IMR-90 (cell line): ENCODE results near the gene PROSER2. TPM values are rescaled to one million over a fixed set of nuclear protein-coding genes. Genes with fewer than 3 reads are reported as not detected.
"Not testable (repeated sequence)": the region's sequence is repeated elsewhere in the genome, so short reads cannot be mapped to it uniquely, and the experiment has no call there.

Experiments used
- ATAC-seq: fragments of 200-7000 bp; cut with Tn5 transposase; 2 replicates; pipeline ENCODE4 v1.9.1; 2020; ENCODE audit warnings: low read depth, mild to moderate bottlenecking, moderate library complexity
- BruUV-seq: library from RNA; stranded (reverse); fragments of 400-500 nt; replicated peaks from 2 replicates; lab custom pipeline; 2021; lab: Mats Ljungman, UMichigan
- CTCF ChIA-PET: fragments of 300-600 bp; formaldehyde crosslinking; extraction: SDS; loops from one replicate; lab custom pipeline; 2021; ENCODE audit warnings: antibody characterized with exemption; lab: Yijun Ruan, JAX
- POLR2A ChIA-PET: fragments of 300-600 bp; sonication (Branson Sonifier 250); formaldehyde crosslinking; loops from one replicate; lab custom pipeline; 2022; ENCODE audit warnings: antibody characterized with exemption; ENCODE audit not compliant: unreplicated experiment; lab: Charles Lee
- DNase-seq: peaks from one replicate; pipeline ENCODE4 v3.0.0; 2013
- H2AFZ ChIP-seq: replicated peaks from 2 replicates; pipeline ENCODE3; 2013; ENCODE audit warnings: low read length, mild to moderate bottlenecking; ENCODE audit not compliant: poor library complexity
- H2AK5ac ChIP-seq: 2 replicates; pipeline ENCODE4 v1.6.1; 2013; ENCODE audit warnings: low read depth, low read length, inconsistent platforms
- H2AK9ac ChIP-seq: replicated peaks from 2 replicates; pipeline ENCODE3; 2013; ENCODE audit warnings: mild to moderate bottlenecking, low read depth, low read length, moderate library complexity; ENCODE audit not compliant: poor library complexity
- H2BK120ac ChIP-seq: 2 replicates; pipeline ENCODE4 v1.6.1; 2013; ENCODE audit warnings: low read depth, low read length, inconsistent platforms
- H2BK15ac ChIP-seq: 3 replicates; pipeline ENCODE4 v1.6.1; 2013; ENCODE audit warnings: low read depth, low read length, inconsistent platforms
- H2BK20ac ChIP-seq: 2 replicates; pipeline ENCODE4 v1.6.1; 2013; ENCODE audit warnings: low read depth, mild to moderate bottlenecking, inconsistent platforms, low read length, moderate library complexity
- H2BK5ac ChIP-seq: 2 replicates; pipeline ENCODE4 v1.6.1; 2013; ENCODE audit warnings: mild to moderate bottlenecking, low read depth, low read length, inconsistent platforms; ENCODE audit not compliant: poor library complexity, severe bottlenecking
- H3K14ac ChIP-seq: replicated peaks from 2 replicates; pipeline ENCODE4 v1.6.1; 2013; ENCODE audit warnings: low read depth, low read length, inconsistent platforms
- H3K18ac ChIP-seq: 2 replicates; pipeline ENCODE4 v1.6.1; 2013; ENCODE audit warnings: low read depth, low read length, control low read depth
- H3K23ac ChIP-seq: 2 replicates; pipeline ENCODE4 v1.6.1; 2013; ENCODE audit warnings: low read depth, low read length, inconsistent platforms
- H3K27ac ChIP-seq: 2 replicates; pipeline ENCODE4 v1.5.1; 2013; ENCODE audit warnings: mild to moderate bottlenecking, control low read depth, low read length; ENCODE audit not compliant: insufficient read depth
- H3K27me3 ChIP-seq: 2 replicates; pipeline ENCODE4 v1.6.1; 2013; ENCODE audit warnings: low read length; ENCODE audit not compliant: control insufficient read depth, insufficient read depth
- H3K36me3 ChIP-seq: 2 replicates; pipeline ENCODE4 v1.6.1; 2013; ENCODE audit warnings: low read length, mixed read lengths; ENCODE audit not compliant: control insufficient read depth, insufficient read depth
- H3K4ac ChIP-seq: 2 replicates; pipeline ENCODE4 v1.6.1; 2013; ENCODE audit warnings: low read depth, low read length, inconsistent platforms
- H3K4me1 ChIP-seq: 2 replicates; pipeline ENCODE4 v1.6.1; 2013; ENCODE audit warnings: low read length, mixed read lengths; ENCODE audit not compliant: control insufficient read depth, insufficient read depth
- H3K4me2 ChIP-seq: 2 replicates; pipeline ENCODE4 v1.6.1; 2013; ENCODE audit warnings: low read depth, mild to moderate bottlenecking, control low read depth, low read length, moderate library complexity
- H3K4me3 ChIP-seq: 2 replicates; pipeline ENCODE4 v1.5.1; 2013; ENCODE audit warnings: low read depth, mild to moderate bottlenecking, control low read depth, low read length, moderate library complexity; ENCODE audit not compliant: insufficient read depth
- H3K56ac ChIP-seq: 2 replicates; pipeline ENCODE4 v1.6.1; 2013; ENCODE audit warnings: low read length, inconsistent platforms; ENCODE audit not compliant: insufficient read depth; ENCODE audit errors: extremely low read depth
- H3K79me1 ChIP-seq, 2 experiments: 2 replicates each; pipeline ENCODE4 v1.6.1; 2013; ENCODE audit warnings: low read length in 2 of 2, inconsistent platforms in 1 of 2, low read depth in 1 of 2
- H3K9ac ChIP-seq: 2 replicates; pipeline ENCODE4 v1.6.1; 2013; ENCODE audit warnings: low read depth, low read length, control low read depth
- H3K9me1 ChIP-seq: 2 replicates; pipeline ENCODE4 v1.6.1; 2013; ENCODE audit warnings: low read length, inconsistent platforms; ENCODE audit not compliant: insufficient read depth
- H3K9me3 ChIP-seq: 2 replicates; pipeline ENCODE4 v1.6.1; 2013; ENCODE audit warnings: low read length; ENCODE audit not compliant: control insufficient read depth, insufficient read depth
- H4K20me1 ChIP-seq: 2 replicates; pipeline ENCODE4 v1.6.1; 2013; ENCODE audit warnings: low read length, inconsistent platforms; ENCODE audit not compliant: insufficient read depth
- H4K5ac ChIP-seq: 2 replicates; pipeline ENCODE4 v1.6.1; 2013; ENCODE audit warnings: mild to moderate bottlenecking, low read depth, low read length, control low read depth
- H4K8ac ChIP-seq, 2 experiments: 2 replicates each; pipeline ENCODE4 v1.6.1; 2013; ENCODE audit warnings: low read depth in 2 of 2, low read length in 2 of 2, control low read depth in 1 of 2, inconsistent platforms in 1 of 2
- H4K91ac ChIP-seq: 2 replicates; pipeline ENCODE4 v1.6.1; 2013; ENCODE audit warnings: low read depth, low read length, inconsistent platforms; ENCODE audit not compliant: insufficient read depth
- RFX5 ChIP-seq: IDR thresholded peaks from 2 replicates; pipeline ENCODE4 v1.8.0; 2012; ENCODE audit warnings: low read depth, mild to moderate bottlenecking, low read length, moderate library complexity
- WGBS, 2 experiments: methylation state at CpG; one replicate each; pipeline versions ENCODE4 v1.1.5 to v1.1.7; 2013; ENCODE audit warnings: missing lambda C conversion rate in 2 of 2; ENCODE audit not compliant: insufficient read length in 1 of 2; ENCODE audit errors: extremely low coverage in 2 of 2; 5-methylcytosine and 5-hydroxymethylcytosine counted together
- dilution Hi-C: fragments of 300-500 bp; cut with HindIII; formaldehyde crosslinking; loops from one replicate; pipeline ENCODE4 v1.14.3; 2018; ENCODE audit warnings: low sequenced_read_pairs; ENCODE audit not compliant: unreplicated experiment
- in situ Hi-C: fragments of 300-500 bp; cut with MboI; formaldehyde crosslinking; loops from 3 replicates; pipeline ENCODE4 v1.14.3; 2019; ENCODE audit warnings: low sequenced_read_pairs, inconsistent platforms, mixed read lengths
- intact Hi-C: fragments of 100-400 bp; cut with micrococcal nuclease; formaldehyde crosslinking; loops from 2 replicates; pipeline ENCODE4 v1.10.0; 2022
- polyA plus RNA-seq, 3 experiments: library from polyadenylated mRNA; depleted of rRNA; stranded (reverse); fragments of >200 nt; gene quantifications; 2 replicates each; pipeline ENCODE4 v1.2.3, GENCODE V29; 2012; ENCODE audit warnings: low replicate concordance in 1 of 3
- total RNA-seq: library from RNA; depleted of rRNA; stranded (reverse); fragments of >200 nt; gene quantifications from 2 replicates; pipeline ENCODE4 v1.2.3, GENCODE V29; 2012

The PROSER2 gene
- total and polyA plus RNA-seq, 2 of the 4 experiments (the other 2 are of a cell fraction): 1.4 to 2.0 TPM

GRCh38 chr10:11851910-11852309 lies 28.8 kb downstream of the PROSER2 start:
- Histone ChIP-seq H3K27ac (no peak overlapping the region), H2BK5ac (no peak overlapping the region), H3K4ac (no peak overlapping the region), H3K4me2 (no peak overlapping the region), H3K56ac (no peak overlapping the region), H2AK5ac (no peak overlapping the region), H3K9ac (no peak overlapping the region), H2BK15ac (no peak overlapping the region), H4K5ac (no peak overlapping the region), H3K23ac (no peak overlapping the region), H4K8ac (no peak overlapping the region), H2AFZ (no peak overlapping the region), H3K4me1 (peaks cover under 1% of the 10 kb centered on the region; the same call in 1 of the 2 replicates), H2BK20ac (no peak overlapping the region), H3K4me3 (no peak overlapping the region), H3K9me3 (no peaks in the 10 kb centered on the region), H3K27me3 (no peaks in the 10 kb centered on the region), H4K91ac (no peak overlapping the region), H3K36me3 (no peaks in the 10 kb centered on the region; the same call in none of the 2 replicates), H4K20me1 (no peaks in the 10 kb centered on the region), H3K9me1 (0 out of 2 replicates have a peak, but pooled peaks cover 4% of the 10 kb centered on the region), H3K14ac (no peak overlapping the region), H2BK120ac (no peak overlapping the region), H2AK9ac (no peak overlapping the region), H3K79me1 (peaks cover 0 to 5% of the 10 kb centered on the region in 2 experiments; a peak in 1 of 4 replicates), H3K18ac (no peak overlapping the region)
- in situ Hi-C loops (no loop called here), dilution Hi-C loops (no loop called here), intact Hi-C loops (no loop called here)
- TF ChIP-seq RFX5: no peak
- no peak for DNase-seq
- ATAC-seq: no peak
- 100% methylated on average over 3 of the region's 13 CpGs; no CpG with 5 or more reads in 1 of the 2 experiments for WGBS, 2 experiments
- BruUV-seq: no TSS peak
- ChIA-PET POLR2A (no interaction called here), CTCF (no interaction called here)

GRCh38 chr10:11852637-11853036 lies 29.5 kb downstream of the PROSER2 start:
- WGBS, 2 experiments: 100% methylated on average over 5 of the region's 13 CpGs; no CpG with 5 or more reads in 1 of the 2 experiments
- POLR2A ChIA-PET, H3K23ac ChIP-seq, ATAC-seq, H3K56ac ChIP-seq, CTCF ChIA-PET, H2BK15ac ChIP-seq, BruUV-seq, H2AK5ac ChIP-seq, H3K27ac ChIP-seq, H3K14ac ChIP-seq, H4K5ac ChIP-seq, H2BK20ac ChIP-seq, H2BK5ac ChIP-seq, H3K9me1 ChIP-seq, H2AK9ac ChIP-seq, DNase-seq, in situ Hi-C loops, H3K27me3 ChIP-seq, H3K9ac ChIP-seq, intact Hi-C loops, H3K4me1 ChIP-seq, H3K4me3 ChIP-seq, H3K4me2 ChIP-seq, H3K36me3 ChIP-seq, H3K9me3 ChIP-seq, H4K8ac ChIP-seq, H3K4ac ChIP-seq, H2AFZ ChIP-seq, H2BK120ac ChIP-seq, H4K20me1 ChIP-seq, H4K91ac ChIP-seq, H3K79me1 ChIP-seq, dilution Hi-C loops, H3K18ac ChIP-seq: not testable (repeated sequence)
